OCI-LY7 (cell line): ENCODE data around the gene TAF10.

Experiments used
- EZH2phosphoT487 ChIP-seq: fragments of 200-600 bp; sonication (generic); IDR thresholded peaks from 2 replicates; pipeline ENCODE4 v1.6.1; 2018; ENCODE audit warnings: low read depth, borderline replicate concordance, mild to moderate bottlenecking, mixed run types, antibody characterized with exemption, low read length, moderate library complexity, mixed read lengths
- TF ChIP-seq, protein P1 (sequence below): fragments of 200-600 bp; sonication (generic); conservative IDR thresholded peaks from 2 replicates; pipeline ENCODE4 v1.5.1; 2014; ENCODE audit warnings: mild to moderate bottlenecking, antibody characterized with exemption, low read length, moderate library complexity, mixed read lengths

GRCh38 chr11:6615046-6615445 is 3.0 kb upstream of the TAF10 start:
- TF ChIP-seq, protein P1, sequence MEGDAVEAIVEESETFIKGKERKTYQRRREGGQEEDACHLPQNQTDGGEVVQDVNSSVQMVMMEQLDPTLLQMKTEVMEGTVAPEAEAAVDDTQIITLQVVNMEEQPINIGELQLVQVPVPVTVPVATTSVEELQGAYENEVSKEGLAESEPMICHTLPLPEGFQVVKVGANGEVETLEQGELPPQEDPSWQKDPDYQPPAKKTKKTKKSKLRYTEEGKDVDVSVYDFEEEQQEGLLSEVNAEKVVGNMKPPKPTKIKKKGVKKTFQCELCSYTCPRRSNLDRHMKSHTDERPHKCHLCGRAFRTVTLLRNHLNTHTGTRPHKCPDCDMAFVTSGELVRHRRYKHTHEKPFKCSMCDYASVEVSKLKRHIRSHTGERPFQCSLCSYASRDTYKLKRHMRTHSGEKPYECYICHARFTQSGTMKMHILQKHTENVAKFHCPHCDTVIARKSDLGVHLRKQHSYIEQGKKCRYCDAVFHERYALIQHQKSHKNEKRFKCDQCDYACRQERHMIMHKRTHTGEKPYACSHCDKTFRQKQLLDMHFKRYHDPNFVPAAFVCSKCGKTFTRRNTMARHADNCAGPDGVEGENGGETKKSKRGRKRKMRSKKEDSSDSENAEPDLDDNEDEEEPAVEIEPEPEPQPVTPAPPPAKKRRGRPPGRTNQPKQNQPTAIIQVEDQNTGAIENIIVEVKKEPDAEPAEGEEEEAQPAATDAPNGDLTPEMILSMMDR: no peak
- TF ChIP-seq EZH2phosphoT487: no peak
